Breast epithelium (tissue), 3 donors: Measurements from ENCODE around the gene ZNF726.

Source experiments
- POLR2A ChIP-seq: fragments of 450-650 bp; IDR thresholded peaks from one replicate; pipeline ENCODE4 v1.6.1; 2016; ENCODE audit warnings: antibody characterized with exemption, mild to moderate bottlenecking, moderate library complexity
- POLR2AphosphoS5 ChIP-seq, 3 donors: sonication (generic); formaldehyde crosslinking; IDR thresholded peaks; one replicate each; pipeline ENCODE4 v1.6.1; 2017; ENCODE audit warnings: antibody characterized with exemption in 3 of 3
- TF ChIP-seq, protein P1 (sequence below), 3 donors: fragments of 450-650 bp; IDR thresholded peaks; one replicate each; pipeline ENCODE4 v1.5.1; 2016 to 2017; ENCODE audit warnings: antibody characterized with exemption in 3 of 3, mild to moderate bottlenecking in 3 of 3, moderate library complexity in 3 of 3

- TF ChIP-seq, protein P1, sequence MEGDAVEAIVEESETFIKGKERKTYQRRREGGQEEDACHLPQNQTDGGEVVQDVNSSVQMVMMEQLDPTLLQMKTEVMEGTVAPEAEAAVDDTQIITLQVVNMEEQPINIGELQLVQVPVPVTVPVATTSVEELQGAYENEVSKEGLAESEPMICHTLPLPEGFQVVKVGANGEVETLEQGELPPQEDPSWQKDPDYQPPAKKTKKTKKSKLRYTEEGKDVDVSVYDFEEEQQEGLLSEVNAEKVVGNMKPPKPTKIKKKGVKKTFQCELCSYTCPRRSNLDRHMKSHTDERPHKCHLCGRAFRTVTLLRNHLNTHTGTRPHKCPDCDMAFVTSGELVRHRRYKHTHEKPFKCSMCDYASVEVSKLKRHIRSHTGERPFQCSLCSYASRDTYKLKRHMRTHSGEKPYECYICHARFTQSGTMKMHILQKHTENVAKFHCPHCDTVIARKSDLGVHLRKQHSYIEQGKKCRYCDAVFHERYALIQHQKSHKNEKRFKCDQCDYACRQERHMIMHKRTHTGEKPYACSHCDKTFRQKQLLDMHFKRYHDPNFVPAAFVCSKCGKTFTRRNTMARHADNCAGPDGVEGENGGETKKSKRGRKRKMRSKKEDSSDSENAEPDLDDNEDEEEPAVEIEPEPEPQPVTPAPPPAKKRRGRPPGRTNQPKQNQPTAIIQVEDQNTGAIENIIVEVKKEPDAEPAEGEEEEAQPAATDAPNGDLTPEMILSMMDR (IDR thresholded peaks at IDR 0.05): no peak
- no peak for TF ChIP-seq POLR2AphosphoS5 (IDR thresholded peaks at IDR 0.05)
- no peak for TF ChIP-seq POLR2A
Measured at GRCh38 chr19:23980805-23981204, 66.1 kb downstream of the ZNF726 start.
